ENCODE results near the gene PIK3C2B.
A peak's percentile ranks its signal among the peaks of the same experiment; 100 is the strongest.

The PIK3C2B gene

GRCh38 chr1:204456826-204457442 is 37.7 kb downstream of the PIK3C2B start:
- DNase-seq: no peak

GRCh38 chr1:204455831-204456145 is 38.8 kb downstream of the PIK3C2B start:
- no peak for DNase-seq

- no peak for DNase-seq
Measured at GRCh38 chr1:204455063-204455830, 39.4 kb downstream of the PIK3C2B start.

GRCh38 chr1:204454476-204454875 is 40.1 kb downstream of the PIK3C2B start:
- no peak for DNase-seq

- peak; percentile 65 for DNase-seq
Measured at GRCh38 chr1:204453141-204453772, 41.3 kb downstream of the PIK3C2B start.

GRCh38 chr1:204451352-204452124 is 43.1 kb downstream of the PIK3C2B start:
- DNase-seq: no peak

- no peak for DNase-seq
Measured at GRCh38 chr1:204450461-204451257, 43.9 kb downstream of the PIK3C2B start.

GRCh38 chr1:204449678-204450280 is 44.8 kb downstream of the PIK3C2B start:
- no peak for DNase-seq

- no peak for DNase-seq
Measured at GRCh38 chr1:204448991-204449677, 45.5 kb downstream of the PIK3C2B start.

GRCh38 chr1:204448344-204448964 is 46.2 kb downstream of the PIK3C2B start:
- DNase-seq: no peak

- DNase-seq: no peak
Measured at GRCh38 chr1:204447736-204448135, 46.9 kb downstream of the PIK3C2B start.

- no peak for DNase-seq
Measured at GRCh38 chr1:204447190-204447589, 47.4 kb downstream of the PIK3C2B start.

GRCh38 chr1:204446413-204447111 is 48.0 kb downstream of the PIK3C2B start:
- DNase-seq: peak; percentile 83

- peak; percentile 13 for DNase-seq
Measured at GRCh38 chr1:204445860-204446412, 48.7 kb downstream of the PIK3C2B start.
